Neural progenitor cell (in vitro differentiated cells): ENCODE data around the gene DNAJC5.

ENCODE experiments used
- EZH2 ChIP-seq: fragments of 200-600 bp; sonication (generic); IDR thresholded peaks from 2 replicates; pipeline ENCODE4 v1.6.1; 2017; ENCODE audit warnings: antibody characterized with exemption, mild to moderate bottlenecking, moderate library complexity
- TF ChIP-seq, protein P1 (sequence below): fragments of 200-600 bp; sonication (generic); IDR thresholded peaks from 2 replicates; pipeline ENCODE4 v1.5.1; 2017; ENCODE audit warnings: antibody characterized with exemption, mild to moderate bottlenecking

DNA sequence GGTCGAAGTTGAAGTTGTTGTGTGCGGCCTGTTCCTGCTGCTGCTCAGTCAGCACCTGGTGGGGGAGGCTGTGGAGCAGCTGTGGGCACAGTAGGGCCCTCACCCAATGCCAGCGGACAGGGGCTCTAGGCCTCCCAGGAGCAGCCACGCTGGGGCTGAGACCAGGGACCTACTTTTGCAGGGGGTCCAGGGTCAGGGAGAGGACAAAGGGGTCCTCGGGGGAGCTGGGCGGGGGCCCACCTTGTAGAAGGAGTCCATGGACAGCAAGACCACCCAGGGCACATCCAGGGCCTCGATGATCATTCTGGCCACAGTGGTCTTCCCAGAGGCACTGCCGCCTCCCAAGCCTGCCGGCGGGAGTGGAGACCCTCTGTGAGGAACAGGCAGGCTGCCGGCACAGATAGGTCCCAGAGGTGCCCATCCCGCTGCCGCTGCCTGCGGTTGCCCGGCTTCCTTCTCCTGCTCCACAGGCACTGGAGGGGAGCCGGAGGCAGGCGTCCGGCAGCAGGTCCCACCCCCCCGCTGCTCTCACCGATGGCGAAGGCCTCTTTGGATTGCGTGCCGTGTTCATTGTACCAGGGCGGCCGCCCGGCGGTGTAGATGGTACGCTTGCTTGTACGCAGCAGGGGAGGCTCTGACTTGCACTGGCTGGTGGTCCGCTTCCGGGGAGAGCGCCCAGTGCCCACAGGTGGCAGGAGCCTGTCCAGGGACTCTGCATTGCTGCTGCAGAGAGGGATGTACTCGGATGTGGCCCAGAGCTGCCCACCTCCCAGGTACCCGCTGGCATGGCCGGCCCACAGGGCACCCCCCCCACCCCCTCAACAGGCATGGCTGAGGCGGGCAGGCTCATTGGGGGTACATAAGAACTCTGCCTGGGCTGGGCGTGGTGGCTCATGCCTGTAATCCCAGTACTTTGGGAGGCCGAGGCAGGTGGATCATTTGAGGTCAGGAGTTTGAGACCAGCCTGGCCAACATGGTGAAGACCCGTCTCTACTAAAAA lies 51.3 kb downstream of the DNAJC5 start:
- TF ChIP-seq, protein P1, sequence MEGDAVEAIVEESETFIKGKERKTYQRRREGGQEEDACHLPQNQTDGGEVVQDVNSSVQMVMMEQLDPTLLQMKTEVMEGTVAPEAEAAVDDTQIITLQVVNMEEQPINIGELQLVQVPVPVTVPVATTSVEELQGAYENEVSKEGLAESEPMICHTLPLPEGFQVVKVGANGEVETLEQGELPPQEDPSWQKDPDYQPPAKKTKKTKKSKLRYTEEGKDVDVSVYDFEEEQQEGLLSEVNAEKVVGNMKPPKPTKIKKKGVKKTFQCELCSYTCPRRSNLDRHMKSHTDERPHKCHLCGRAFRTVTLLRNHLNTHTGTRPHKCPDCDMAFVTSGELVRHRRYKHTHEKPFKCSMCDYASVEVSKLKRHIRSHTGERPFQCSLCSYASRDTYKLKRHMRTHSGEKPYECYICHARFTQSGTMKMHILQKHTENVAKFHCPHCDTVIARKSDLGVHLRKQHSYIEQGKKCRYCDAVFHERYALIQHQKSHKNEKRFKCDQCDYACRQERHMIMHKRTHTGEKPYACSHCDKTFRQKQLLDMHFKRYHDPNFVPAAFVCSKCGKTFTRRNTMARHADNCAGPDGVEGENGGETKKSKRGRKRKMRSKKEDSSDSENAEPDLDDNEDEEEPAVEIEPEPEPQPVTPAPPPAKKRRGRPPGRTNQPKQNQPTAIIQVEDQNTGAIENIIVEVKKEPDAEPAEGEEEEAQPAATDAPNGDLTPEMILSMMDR, result no peak
- no peak for TF ChIP-seq EZH2
